ENCODE data around the gene RETSAT.

DNA sequence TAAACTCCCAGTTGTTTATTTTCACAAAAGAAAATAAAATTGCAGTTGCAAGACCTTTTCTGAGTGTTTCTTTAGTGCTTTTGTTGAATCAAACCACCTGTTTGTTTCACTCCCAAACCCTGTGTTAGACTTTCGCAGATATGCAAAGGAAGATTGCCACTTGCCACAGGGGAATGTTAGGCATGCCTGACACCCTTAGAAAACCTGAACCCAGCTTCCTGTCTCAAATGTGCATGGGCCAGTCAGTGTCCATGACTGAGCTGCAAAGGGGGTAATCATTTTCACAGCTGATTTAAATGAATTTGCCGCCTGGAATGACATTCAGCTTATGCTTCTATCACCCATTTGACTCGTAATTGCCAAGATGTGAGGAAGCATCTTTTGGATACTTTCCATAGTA, 44.0 kb downstream of the RETSAT start:
- TF ChIP-seq CTCF (conservative IDR thresholded peaks at IDR 0.05) (no peak), ZFX (IDR thresholded peaks at IDR 0.05) (no peak)

Data from C4-2B (cell line).